GM19238 (cell line): ENCODE data around the gene OR1E2.
"Not testable (repeated sequence)": the region's sequence is repeated elsewhere in the genome, so short reads cannot be mapped to it uniquely, and the experiment has no call there.

Source experiments
- DNase-seq: peaks from one replicate; pipeline ENCODE4 v3.0.0; 2011; ENCODE audit warnings: low spot score; ENCODE audit not compliant: insufficient read length

Gene OR1E2

GRCh38 chr17:3398310-3398709 lies 35.3 kb downstream of the OR1E2 start, which contains the start of gene OR1E1:
Gene OR1E1, minus strand, starts transcription at chr17:3398410. Its CDS starts 0 bp downstream, at chr17:3398410.
- DNase-seq: no peak

- not testable (repeated sequence) for DNase-seq
These were observed 35.8 kb downstream of the OR1E2 start for GRCh38 chr17:3397801-3398200.

- no peak for DNase-seq
These were observed 43.9 kb downstream of the OR1E2 start for GRCh38 chr17:3389791-3390190.

- DNase-seq: no peak
These were observed 47.5 kb downstream of the OR1E2 start, which contains the start of gene OR3A2 for GRCh38 chr17:3385869-3386816. Gene OR3A2, minus strand, starts transcription at chr17:3386308.
